ENCODE results near the gene USP9X.
"Not testable (repeated sequence)": the region's sequence is repeated elsewhere in the genome, so short reads cannot be mapped to it uniquely, and the experiment has no call there.

GRCh38 chrX:41151726-41152125, 66.5 kb downstream of the USP9X start:
- TF ChIP-seq CTCF, POLR2A (IDR thresholded peaks at IDR 0.05): not testable (repeated sequence)

Data from lower leg skin (tissue), 3 donors.